ENCODE results near the gene CCDC27.
A peak's percentile ranks its signal among the peaks of the same experiment; 100 is the strongest.

CCDC27 gene

GRCh38 chr1:3759796-3760195 is 7.5 kb downstream of the CCDC27 start:
- DNase-seq (ENCODE audit: low spot score): no peak

- no peak for DNase-seq (ENCODE audit: low spot score)
These were observed 9.2 kb downstream of the CCDC27 start for GRCh38 chr1:3761296-3762010.

GRCh38 chr1:3762151-3762872 is 10.1 kb downstream of the CCDC27 start:
- no peak for DNase-seq (ENCODE audit: low spot score)

GRCh38 chr1:3762873-3763228 is 10.6 kb downstream of the CCDC27 start:
- DNase-seq (ENCODE audit: low spot score): no peak

- DNase-seq (ENCODE audit: low spot score): no peak
These were observed 11.3 kb downstream of the CCDC27 start for GRCh38 chr1:3763351-3764125.

GRCh38 chr1:3767328-3767925 is 15.2 kb downstream of the CCDC27 start:
- DNase-seq (ENCODE audit: low spot score): no peak

GRCh38 chr1:3768811-3769390 is 16.7 kb downstream of the CCDC27 start:
- no peak for DNase-seq (ENCODE audit: low spot score)

GRCh38 chr1:3770047-3770765 is 18.0 kb downstream of the CCDC27 start:
- DNase-seq (ENCODE audit: low spot score): no peak

- DNase-seq (ENCODE audit: low spot score): no peak
These were observed 19.1 kb downstream of the CCDC27 start for GRCh38 chr1:3771108-3772026.

GRCh38 chr1:3772027-3772714 is 19.9 kb downstream of the CCDC27 start:
- DNase-seq (ENCODE audit: low spot score): peak; percentile 90

- no peak for DNase-seq (ENCODE audit: low spot score)
These were observed 20.7 kb downstream of the CCDC27 start, which contains the start of gene SMIM1 for GRCh38 chr1:3772715-3773571. TSS of gene SMIM1 (plus strand) at chr1:3772749. CDS start at chr1:3775374, 2,625 bp downstream.

GRCh38 chr1:3773572-3774275 is 21.5 kb downstream of the CCDC27 start:
- DNase-seq (ENCODE audit: low spot score): no peak

GRCh38 chr1:3774276-3774945 is 22.2 kb downstream of the CCDC27 start:
- no peak for DNase-seq (ENCODE audit: low spot score)

GRCh38 chr1:3774946-3775489 is 22.8 kb downstream of the CCDC27 start:
- peak; percentile 78 for DNase-seq (ENCODE audit: low spot score)

- DNase-seq (ENCODE audit: low spot score): peak; percentile 87
These were observed 23.4 kb downstream of the CCDC27 start for GRCh38 chr1:3775490-3776230.

- no peak for DNase-seq (ENCODE audit: low spot score)
These were observed 24.1 kb downstream of the CCDC27 start for GRCh38 chr1:3776231-3776961.

Data from hepatic stellate cell (primary cell).